Measurements from ENCODE around the gene N4BP3.

N4BP3 gene

DNA sequence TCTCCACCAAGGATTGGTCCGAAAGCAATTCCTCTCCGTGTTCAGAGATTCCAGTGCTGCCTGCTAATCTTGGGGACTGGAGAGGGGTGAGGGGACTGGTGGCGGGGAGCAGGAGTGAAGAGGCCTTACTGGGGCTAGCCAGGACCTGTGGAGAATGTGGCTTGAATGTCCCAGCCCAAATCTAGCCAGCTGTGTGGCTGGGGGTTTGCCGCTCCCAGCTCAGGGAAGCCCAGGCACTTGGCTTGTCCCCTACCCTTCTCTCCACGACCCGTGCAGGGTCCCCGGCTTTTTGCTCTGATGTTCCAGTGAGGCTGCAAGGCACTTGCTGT is 2.4 kb downstream of the N4BP3 start:
- DNase-seq (ENCODE audit: low spot score) (no peak), ATAC-seq (ENCODE audit: low read depth) (no peak)
- Histone ChIP-seq H3K36me3 (ENCODE audit: low read depth) (no peaks in the 10 kb centered on the region), H3K27ac (ENCODE audit: poor library complexity, severe bottlenecking) (no peak overlapping the region), H3K9me3 (ENCODE audit: severe bottlenecking) (no peaks in the 10 kb centered on the region), H3K27me3 (ENCODE audit: insufficient read depth, poor library complexity, severe bottlenecking) (no peaks in the 10 kb centered on the region), H3K4me3 (ENCODE audit: severe bottlenecking) (no peak overlapping the region), H3K4me1 (ENCODE audit: insufficient read depth, poor library complexity, severe bottlenecking) (no peaks in the 10 kb centered on the region)
- TF ChIP-seq, protein P1, sequence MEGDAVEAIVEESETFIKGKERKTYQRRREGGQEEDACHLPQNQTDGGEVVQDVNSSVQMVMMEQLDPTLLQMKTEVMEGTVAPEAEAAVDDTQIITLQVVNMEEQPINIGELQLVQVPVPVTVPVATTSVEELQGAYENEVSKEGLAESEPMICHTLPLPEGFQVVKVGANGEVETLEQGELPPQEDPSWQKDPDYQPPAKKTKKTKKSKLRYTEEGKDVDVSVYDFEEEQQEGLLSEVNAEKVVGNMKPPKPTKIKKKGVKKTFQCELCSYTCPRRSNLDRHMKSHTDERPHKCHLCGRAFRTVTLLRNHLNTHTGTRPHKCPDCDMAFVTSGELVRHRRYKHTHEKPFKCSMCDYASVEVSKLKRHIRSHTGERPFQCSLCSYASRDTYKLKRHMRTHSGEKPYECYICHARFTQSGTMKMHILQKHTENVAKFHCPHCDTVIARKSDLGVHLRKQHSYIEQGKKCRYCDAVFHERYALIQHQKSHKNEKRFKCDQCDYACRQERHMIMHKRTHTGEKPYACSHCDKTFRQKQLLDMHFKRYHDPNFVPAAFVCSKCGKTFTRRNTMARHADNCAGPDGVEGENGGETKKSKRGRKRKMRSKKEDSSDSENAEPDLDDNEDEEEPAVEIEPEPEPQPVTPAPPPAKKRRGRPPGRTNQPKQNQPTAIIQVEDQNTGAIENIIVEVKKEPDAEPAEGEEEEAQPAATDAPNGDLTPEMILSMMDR (IDR thresholded peaks at IDR 0.05; ENCODE audit: poor library complexity, severe bottlenecking) = no peak

DNA sequence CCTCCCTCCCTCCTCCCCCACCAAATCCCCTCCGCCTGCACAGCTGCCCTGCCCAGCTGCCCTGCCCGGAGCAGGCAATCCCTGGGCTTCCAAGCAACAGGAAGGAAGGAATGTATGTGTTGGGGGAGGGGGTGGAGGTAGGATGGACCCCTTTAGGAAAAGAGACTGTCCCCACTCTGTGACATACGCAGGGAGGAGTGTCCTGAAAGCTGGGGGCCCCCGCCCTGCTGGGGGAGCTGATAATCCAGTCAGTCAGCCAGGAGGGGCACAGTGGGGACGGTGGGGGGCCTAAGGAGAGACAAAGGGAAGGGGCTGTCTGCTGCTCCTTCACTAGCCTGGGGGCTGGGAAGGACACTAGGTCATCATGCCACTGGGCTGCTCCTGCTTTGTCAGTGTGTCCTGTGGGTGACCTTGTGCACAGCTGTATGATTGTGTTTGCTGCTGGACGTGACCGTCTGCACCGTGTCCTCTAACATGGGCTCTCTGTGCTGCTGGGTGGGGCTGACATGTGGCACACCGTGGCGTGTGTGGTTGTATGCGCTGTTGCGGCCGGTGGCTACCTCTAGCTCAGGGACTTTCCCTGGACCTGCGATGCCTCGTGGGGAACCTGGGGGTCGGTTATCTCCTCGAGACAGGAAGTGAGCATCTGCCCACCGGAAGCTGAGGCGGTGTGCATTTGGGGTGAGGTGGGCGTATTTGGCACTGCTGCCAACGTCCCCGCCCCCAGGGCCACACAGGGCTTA is 3.0 kb downstream of the N4BP3 start:
- H3K4me3 ChIP-seq (ENCODE audit: severe bottlenecking) = no peak overlapping the region

DNA sequence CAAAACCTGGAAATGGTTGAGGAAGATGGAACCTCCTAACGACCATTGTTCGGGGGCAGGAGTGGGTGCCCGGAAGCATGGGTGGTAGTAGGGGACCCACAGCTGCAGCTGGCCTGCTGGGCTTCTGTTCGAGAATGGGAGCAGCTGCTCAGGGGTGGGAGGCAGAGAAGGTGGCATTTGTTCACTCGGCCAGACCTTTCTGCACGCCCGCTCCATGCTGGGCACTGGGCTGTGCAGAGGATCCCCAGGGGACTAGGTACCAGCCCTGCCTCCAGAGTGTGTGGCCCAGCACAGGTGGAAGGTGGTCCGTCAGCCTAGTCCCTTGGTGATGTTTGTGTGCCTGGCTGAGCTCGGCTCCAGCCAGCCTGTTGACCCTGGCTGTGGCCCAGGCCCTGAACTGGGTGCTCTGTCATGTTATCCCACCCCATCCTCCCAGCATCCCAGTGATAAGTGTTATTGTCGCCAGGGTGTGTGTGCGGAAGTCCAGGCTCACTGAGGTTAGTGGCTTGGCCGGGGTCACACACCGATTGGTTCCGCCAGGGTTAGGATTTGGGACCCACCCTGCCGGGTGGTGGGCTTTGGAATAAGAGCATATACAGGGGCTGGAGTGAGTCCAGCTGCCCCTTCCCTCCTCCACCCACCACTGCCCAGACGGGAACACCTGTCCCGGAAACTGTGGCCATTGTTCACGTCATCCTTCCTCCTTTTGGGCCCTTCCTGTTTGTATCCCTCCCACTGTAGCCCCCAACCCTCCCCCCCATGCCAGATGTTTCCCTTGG is 4.8 kb downstream of the N4BP3 start:
- ATAC-seq (ENCODE audit: low read depth) (no peak), DNase-seq (ENCODE audit: low spot score) (no peak)
- no peak overlapping the region for H3K4me3 ChIP-seq (ENCODE audit: severe bottlenecking)
- H3K27me3 ChIP-seq (ENCODE audit: insufficient read depth, poor library complexity, severe bottlenecking) = no peaks in the 10 kb centered on the region
- no peaks in the 10 kb centered on the region for H3K36me3 ChIP-seq (ENCODE audit: low read depth)
- no peak overlapping the region for H3K27ac ChIP-seq (ENCODE audit: poor library complexity, severe bottlenecking)
- no peaks in the 10 kb centered on the region for H3K4me1 ChIP-seq (ENCODE audit: insufficient read depth, poor library complexity, severe bottlenecking)
- H3K9me3 ChIP-seq (ENCODE audit: severe bottlenecking) = no peaks in the 10 kb centered on the region
- TF ChIP-seq, protein P1 (IDR thresholded peaks at IDR 0.05; ENCODE audit: poor library complexity, severe bottlenecking) = no peak

More for the DNA sequence above, 3.0 kb downstream of the N4BP3 start:
- Histone ChIP-seq H3K27me3 (ENCODE audit: insufficient read depth, poor library complexity, severe bottlenecking) (no peaks in the 10 kb centered on the region), H3K27ac (ENCODE audit: poor library complexity, severe bottlenecking) (no peak overlapping the region), H3K36me3 (ENCODE audit: low read depth) (no peaks in the 10 kb centered on the region), H3K9me3 (ENCODE audit: severe bottlenecking) (no peaks in the 10 kb centered on the region), H3K4me1 (ENCODE audit: insufficient read depth, poor library complexity, severe bottlenecking) (no peaks in the 10 kb centered on the region)
- DNase-seq (ENCODE audit: low spot score) (no peak), ATAC-seq (ENCODE audit: low read depth) (no peak)
- TF ChIP-seq, protein P1 (IDR thresholded peaks at IDR 0.05; ENCODE audit: poor library complexity, severe bottlenecking) = no peak

DNA sequence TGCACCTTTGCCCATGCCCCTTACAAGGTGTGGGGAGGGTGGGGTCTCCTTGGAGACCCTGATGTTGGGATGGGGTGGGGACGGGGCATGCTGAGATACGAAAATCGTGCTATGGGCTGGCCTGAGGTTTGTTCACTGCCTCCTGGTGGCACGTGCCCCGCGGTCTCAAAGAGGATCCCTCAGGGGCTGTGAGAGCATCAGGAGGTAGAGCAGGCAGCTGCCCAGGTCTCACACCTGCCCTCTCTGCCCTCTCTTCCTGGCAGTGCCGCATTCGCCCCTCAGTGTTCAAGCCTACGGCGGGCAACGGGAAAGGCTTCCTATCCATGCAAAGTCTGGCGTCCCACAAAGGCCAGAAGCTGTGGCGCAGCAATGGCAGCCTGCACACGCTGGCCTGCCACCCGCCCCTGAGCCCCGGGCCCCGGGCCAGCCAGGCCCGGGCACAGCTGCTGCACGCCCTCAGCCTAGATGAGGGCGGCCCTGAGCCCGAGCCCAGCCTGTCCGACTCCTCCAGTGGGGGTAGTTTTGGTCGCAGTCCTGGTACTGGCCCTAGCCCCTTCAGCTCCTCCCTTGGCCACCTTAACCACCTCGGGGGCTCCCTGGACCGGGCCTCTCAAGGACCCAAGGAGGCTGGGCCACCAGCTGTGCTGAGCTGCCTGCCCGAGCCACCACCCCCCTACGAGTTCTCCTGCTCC is 6.7 kb downstream of the N4BP3 start:
- DNase-seq (ENCODE audit: low spot score) = no peak
- Histone ChIP-seq H3K27me3 (ENCODE audit: insufficient read depth, poor library complexity, severe bottlenecking) (no peaks in the 10 kb centered on the region), H3K9me3 (ENCODE audit: severe bottlenecking) (no peaks in the 10 kb centered on the region), H3K4me3 (ENCODE audit: severe bottlenecking) (no peak overlapping the region), H3K27ac (ENCODE audit: poor library complexity, severe bottlenecking) (no peak overlapping the region), H3K36me3 (ENCODE audit: low read depth) (no peaks in the 10 kb centered on the region), H3K4me1 (ENCODE audit: insufficient read depth, poor library complexity, severe bottlenecking) (peaks cover 5% of the 10 kb centered on the region)
- no peak for ATAC-seq (ENCODE audit: low read depth)
- TF ChIP-seq, protein P1 (IDR thresholded peaks at IDR 0.05; ENCODE audit: poor library complexity, severe bottlenecking) = no peak
